H1 (cell line): ENCODE results near the gene BAZ2B. TPM values are rescaled to one million over a fixed set of nuclear protein-coding genes. Genes with fewer than 3 reads are reported as not detected.

ENCODE experiments used
- EP300 ChIP-seq, 2 experiments: IDR thresholded peaks; 1 replicate in 1 of 2; 2 replicates in 1 of 2; pipeline ENCODE4 v1.6.1; 2011 to 2012; ENCODE audit warnings: low read depth in 2 of 2, low read length in 2 of 2, mild to moderate bottlenecking in 2 of 2, borderline replicate concordance in 1 of 2, inconsistent platforms in 1 of 2, moderate library complexity in 1 of 2
- MAX ChIP-seq: IDR thresholded peaks from 2 replicates; pipeline ENCODE4 v1.6.1; 2012; ENCODE audit warnings: inconsistent platforms
- polyA plus RNA-seq, 7 experiments: library from polyadenylated mRNA; depleted of rRNA in 3 of 7; stranded (reverse) in 5 of 7; unstranded in 2 of 7; fragments of >200 nt in 5 of 7; fragments of 200-250 nt in 2 of 7; gene quantifications; 1 replicate in 5 of 7; 2 replicates in 1 of 7; 4 replicates in 1 of 7; pipeline versions ENCODE4 v1.2.1 to v1.2.3, GENCODE V29; 2011 to 2013; ENCODE audit warnings: missing spikeins in 2 of 7, mixed read lengths in 2 of 7
- total RNA-seq: library from RNA; stranded (reverse); fragmentation: NEBNext Ultra II Directional; extraction: Animal tissue kit (Norgen Biotek cat#: 25700); gene quantifications from 2 replicates; pipeline ENCODE4 v1.2.1, GENCODE V29; 2021
- TF ChIP-seq, protein P1 (sequence below): fragments of 300-600 bp; sonication (generic); IDR thresholded peaks from 2 replicates; pipeline ENCODE4 v1.7.1; 2012; ENCODE audit warnings: low read length, moderate library complexity, mild to moderate bottlenecking, inconsistent platforms; ENCODE audit not compliant: insufficient replicate concordance

Gene BAZ2B
- total and polyA plus RNA-seq, 2 of the 8 experiments (the other 6 are each of a cell fraction or from before 2014, with no cell fraction given), result 15.2 to 46.3 TPM

- TF ChIP-seq, protein P1, sequence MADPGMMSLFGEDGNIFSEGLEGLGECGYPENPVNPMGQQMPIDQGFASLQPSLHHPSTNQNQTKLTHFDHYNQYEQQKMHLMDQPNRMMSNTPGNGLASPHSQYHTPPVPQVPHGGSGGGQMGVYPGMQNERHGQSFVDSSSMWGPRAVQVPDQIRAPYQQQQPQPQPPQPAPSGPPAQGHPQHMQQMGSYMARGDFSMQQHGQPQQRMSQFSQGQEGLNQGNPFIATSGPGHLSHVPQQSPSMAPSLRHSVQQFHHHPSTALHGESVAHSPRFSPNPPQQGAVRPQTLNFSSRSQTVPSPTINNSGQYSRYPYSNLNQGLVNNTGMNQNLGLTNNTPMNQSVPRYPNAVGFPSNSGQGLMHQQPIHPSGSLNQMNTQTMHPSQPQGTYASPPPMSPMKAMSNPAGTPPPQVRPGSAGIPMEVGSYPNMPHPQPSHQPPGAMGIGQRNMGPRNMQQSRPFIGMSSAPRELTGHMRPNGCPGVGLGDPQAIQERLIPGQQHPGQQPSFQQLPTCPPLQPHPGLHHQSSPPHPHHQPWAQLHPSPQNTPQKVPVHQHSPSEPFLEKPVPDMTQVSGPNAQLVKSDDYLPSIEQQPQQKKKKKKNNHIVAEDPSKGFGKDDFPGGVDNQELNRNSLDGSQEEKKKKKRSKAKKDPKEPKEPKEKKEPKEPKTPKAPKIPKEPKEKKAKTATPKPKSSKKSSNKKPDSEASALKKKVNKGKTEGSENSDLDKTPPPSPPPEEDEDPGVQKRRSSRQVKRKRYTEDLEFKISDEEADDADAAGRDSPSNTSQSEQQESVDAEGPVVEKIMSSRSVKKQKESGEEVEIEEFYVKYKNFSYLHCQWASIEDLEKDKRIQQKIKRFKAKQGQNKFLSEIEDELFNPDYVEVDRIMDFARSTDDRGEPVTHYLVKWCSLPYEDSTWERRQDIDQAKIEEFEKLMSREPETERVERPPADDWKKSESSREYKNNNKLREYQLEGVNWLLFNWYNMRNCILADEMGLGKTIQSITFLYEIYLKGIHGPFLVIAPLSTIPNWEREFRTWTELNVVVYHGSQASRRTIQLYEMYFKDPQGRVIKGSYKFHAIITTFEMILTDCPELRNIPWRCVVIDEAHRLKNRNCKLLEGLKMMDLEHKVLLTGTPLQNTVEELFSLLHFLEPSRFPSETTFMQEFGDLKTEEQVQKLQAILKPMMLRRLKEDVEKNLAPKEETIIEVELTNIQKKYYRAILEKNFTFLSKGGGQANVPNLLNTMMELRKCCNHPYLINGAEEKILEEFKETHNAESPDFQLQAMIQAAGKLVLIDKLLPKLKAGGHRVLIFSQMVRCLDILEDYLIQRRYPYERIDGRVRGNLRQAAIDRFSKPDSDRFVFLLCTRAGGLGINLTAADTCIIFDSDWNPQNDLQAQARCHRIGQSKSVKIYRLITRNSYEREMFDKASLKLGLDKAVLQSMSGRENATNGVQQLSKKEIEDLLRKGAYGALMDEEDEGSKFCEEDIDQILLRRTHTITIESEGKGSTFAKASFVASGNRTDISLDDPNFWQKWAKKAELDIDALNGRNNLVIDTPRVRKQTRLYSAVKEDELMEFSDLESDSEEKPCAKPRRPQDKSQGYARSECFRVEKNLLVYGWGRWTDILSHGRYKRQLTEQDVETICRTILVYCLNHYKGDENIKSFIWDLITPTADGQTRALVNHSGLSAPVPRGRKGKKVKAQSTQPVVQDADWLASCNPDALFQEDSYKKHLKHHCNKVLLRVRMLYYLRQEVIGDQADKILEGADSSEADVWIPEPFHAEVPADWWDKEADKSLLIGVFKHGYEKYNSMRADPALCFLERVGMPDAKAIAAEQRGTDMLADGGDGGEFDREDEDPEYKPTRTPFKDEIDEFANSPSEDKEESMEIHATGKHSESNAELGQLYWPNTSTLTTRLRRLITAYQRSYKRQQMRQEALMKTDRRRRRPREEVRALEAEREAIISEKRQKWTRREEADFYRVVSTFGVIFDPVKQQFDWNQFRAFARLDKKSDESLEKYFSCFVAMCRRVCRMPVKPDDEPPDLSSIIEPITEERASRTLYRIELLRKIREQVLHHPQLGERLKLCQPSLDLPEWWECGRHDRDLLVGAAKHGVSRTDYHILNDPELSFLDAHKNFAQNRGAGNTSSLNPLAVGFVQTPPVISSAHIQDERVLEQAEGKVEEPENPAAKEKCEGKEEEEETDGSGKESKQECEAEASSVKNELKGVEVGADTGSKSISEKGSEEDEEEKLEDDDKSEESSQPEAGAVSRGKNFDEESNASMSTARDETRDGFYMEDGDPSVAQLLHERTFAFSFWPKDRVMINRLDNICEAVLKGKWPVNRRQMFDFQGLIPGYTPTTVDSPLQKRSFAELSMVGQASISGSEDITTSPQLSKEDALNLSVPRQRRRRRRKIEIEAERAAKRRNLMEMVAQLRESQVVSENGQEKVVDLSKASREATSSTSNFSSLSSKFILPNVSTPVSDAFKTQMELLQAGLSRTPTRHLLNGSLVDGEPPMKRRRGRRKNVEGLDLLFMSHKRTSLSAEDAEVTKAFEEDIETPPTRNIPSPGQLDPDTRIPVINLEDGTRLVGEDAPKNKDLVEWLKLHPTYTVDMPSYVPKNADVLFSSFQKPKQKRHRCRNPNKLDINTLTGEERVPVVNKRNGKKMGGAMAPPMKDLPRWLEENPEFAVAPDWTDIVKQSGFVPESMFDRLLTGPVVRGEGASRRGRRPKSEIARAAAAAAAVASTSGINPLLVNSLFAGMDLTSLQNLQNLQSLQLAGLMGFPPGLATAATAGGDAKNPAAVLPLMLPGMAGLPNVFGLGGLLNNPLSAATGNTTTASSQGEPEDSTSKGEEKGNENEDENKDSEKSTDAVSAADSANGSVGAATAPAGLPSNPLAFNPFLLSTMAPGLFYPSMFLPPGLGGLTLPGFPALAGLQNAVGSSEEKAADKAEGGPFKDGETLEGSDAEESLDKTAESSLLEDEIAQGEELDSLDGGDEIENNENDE, result no peak
- TF ChIP-seq MAX, result no peak
- no peak for TF ChIP-seq EP300 (IDR thresholded peaks at IDR 0.05; ENCODE audit: borderline replicate concordance in 1 of 2, low read depth in 2 of 2, low read length in 2 of 2)
Measured at GRCh38 chr2:159584796-159585195, 31.6 kb downstream of the BAZ2B start (continued).
